Fibroblast of villous mesenchyme (primary cell): Measurements from ENCODE around the gene TREM1. TPM values are rescaled to one million over a fixed set of nuclear protein-coding genes. Genes with fewer than 3 reads are reported as not detected.

Experiments
- DNase-seq: peaks from one replicate; pipeline ENCODE4 v3.0.0-alpha.2; 2010; ENCODE audit warnings: low read depth
- H3K4me3 ChIP-seq: 2 replicates; pipeline ENCODE4 v1.5.1; 2011; ENCODE audit warnings: low read depth, mild to moderate bottlenecking, low read length
- total RNA-seq: library from RNA; depleted of rRNA; stranded (reverse); fragments of >200 nt; gene quantifications from 2 replicates; pipeline ENCODE4 v1.2.3, GENCODE V29; 2012
- TF ChIP-seq, protein P1 (sequence below): IDR thresholded peaks from 2 replicates; pipeline ENCODE4 v1.5.1; 2012; ENCODE audit warnings: low read depth, mild to moderate bottlenecking, low read length; ENCODE audit not compliant: insufficient read depth

Gene TREM1
- not detected in 2 replicates for total RNA-seq

DNA sequence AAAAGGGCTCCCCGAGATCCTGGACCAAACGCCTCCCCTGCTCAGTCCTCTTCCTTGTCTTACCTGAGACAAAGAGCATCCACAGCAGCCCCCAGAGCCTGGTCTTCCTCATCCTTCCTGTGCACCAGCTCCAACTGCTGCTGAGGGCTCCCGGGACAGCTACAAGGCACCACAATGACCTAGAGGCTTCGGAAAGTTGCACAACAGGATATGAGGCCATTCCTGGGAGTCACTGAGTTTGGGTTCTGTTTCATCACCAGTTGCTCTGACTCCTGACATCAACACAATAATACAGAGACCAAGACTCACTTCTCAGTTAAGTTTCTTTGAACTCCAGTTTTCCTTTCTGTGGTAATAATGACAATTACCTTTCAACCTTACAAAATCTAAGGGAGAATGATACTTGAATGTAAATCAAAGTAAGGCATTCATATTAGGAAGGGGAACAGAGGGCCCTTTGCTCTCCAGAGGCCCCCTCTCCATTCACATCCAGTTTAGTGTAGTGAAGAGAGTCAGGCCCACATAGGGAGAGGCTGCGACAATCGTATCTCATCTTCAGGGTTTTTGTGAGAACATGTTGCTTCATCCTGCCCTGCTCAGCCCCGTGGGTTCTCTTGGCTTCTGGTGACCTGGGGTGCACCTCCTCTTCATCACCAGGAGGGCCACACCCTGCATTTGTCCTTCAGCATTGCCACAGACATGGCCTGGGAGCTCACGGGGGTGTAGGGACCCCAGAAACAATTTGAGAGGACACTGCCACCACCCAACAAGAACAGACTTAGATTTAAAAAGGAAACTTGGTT is at the start of gene TREM1:
Gene TREM1 (minus strand): TSS at position 139 of the 803 bp plus-strand sequence. CDS start 27 bp downstream, at position 112.
- peak; percentile 86 for DNase-seq
- H3K4me3 ChIP-seq, result no peak within 1 kb of the TSS
- TF ChIP-seq, protein P1, sequence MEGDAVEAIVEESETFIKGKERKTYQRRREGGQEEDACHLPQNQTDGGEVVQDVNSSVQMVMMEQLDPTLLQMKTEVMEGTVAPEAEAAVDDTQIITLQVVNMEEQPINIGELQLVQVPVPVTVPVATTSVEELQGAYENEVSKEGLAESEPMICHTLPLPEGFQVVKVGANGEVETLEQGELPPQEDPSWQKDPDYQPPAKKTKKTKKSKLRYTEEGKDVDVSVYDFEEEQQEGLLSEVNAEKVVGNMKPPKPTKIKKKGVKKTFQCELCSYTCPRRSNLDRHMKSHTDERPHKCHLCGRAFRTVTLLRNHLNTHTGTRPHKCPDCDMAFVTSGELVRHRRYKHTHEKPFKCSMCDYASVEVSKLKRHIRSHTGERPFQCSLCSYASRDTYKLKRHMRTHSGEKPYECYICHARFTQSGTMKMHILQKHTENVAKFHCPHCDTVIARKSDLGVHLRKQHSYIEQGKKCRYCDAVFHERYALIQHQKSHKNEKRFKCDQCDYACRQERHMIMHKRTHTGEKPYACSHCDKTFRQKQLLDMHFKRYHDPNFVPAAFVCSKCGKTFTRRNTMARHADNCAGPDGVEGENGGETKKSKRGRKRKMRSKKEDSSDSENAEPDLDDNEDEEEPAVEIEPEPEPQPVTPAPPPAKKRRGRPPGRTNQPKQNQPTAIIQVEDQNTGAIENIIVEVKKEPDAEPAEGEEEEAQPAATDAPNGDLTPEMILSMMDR, result no peak

DNA sequence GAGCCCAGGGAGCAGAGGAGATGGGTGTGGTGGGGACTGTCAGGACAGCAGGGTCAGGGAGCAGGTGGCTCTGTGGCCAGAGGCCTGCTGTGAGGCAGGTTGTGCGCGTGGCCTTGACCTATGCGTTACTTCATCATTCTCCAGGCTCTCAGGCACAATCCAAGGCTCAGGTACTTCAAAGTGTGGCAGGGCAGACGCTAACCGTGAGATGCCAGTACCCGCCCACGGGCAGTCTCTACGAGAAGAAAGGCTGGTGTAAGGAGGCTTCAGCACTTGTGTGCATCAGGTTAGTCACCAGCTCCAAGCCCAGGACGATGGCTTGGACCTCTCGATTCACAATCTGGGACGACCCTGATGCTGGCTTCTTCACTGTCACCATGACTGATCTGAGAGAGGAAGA is 49.5 kb upstream of the TREM1 start:
- TF ChIP-seq, protein P1, result no peak
- H3K4me3 ChIP-seq, result no peak overlapping the region
- no peak for DNase-seq

GRCh38 chr6:41335296-41335695 is 48.8 kb upstream of the TREM1 start, which contains the start of gene NCR2:
NCR2 (plus strand) TSS chr6:41335608; CDS start chr6:41335877, 269 bp downstream.
- TF ChIP-seq, protein P1, result no peak
- no peak within 1 kb of the TSS for H3K4me3 ChIP-seq

DNA sequence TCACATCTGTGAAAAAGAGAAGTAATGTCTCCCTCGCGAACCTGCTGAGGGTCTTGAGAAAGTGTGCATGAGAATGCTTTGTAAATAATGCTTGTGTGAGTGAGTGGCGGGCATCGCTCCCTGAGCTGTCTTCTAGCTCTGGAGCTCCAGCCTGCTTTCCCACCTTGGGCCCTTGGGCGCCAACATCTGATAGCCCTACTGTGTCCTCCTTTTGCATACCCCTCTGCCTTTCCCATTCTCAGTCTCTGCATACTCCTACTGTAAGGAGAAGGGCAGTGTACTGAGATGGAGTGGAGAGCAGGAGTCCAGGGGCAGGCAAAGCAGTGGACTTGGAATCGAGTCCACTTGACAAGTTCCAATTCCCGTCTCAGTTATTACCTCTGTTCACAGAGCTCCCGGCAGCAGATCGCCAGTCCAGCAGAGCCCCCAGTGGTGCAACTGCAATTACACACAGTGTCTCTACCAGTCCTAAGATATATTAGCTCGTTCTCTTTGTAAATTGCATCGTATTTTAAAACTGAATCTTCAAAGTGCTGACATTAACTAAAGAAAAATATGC is 48.1 kb upstream of the TREM1 start:
- H3K4me3 ChIP-seq, result no peak overlapping the region
- TF ChIP-seq, protein P1, result peak; percentile 26
- no peak for DNase-seq

More at GRCh38 chr6:41335296-41335695, 48.8 kb upstream of the TREM1 start, which contains the start of gene NCR2:
- no peak for DNase-seq

DNA sequence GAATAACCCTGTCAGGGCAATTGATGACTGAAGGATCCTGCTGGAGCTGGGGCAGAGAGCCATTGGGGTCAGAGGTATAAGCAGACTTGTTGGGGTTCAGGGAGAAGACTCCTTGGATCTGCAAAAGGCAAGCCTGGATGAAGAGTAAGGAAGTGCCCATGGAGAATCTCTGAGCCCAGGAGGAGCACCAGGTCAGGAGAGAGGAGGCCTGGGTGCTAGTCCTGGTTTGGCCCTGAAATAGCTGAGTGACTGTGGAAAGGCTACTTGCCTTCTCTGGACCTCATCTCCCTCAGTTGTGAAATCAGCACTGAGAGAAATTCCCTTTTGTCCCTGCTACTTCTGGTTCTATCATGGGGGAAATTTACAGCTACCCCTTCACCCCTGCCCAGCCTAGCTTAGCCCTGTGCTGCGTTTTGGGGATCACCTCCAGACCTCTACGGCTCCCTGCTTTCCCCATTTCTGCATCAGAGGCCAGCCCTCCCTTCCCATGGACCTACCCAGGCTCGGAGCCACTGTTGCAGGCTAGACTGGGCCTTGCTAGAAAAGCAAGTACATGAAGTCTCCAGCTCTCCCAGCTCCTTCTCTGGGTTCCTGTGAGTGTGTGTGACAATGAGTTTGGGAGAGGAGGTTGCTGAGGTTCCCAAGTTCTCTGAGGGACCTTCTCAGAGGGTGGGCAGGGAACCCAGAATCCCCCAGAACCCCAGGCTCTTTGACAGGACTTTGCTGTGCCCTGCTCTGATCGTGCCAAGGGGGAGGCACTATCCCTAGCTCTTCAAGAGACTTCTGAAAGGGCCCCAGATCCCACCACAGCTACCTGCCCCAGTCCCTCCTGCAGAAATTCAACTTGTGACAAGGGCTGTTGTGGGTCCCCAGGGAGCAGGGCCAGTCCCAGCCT is 46.6 kb upstream of the TREM1 start:
- TF ChIP-seq, protein P1, result no peak
- H3K4me3 ChIP-seq, result no peak overlapping the region
- DNase-seq, result no peak

- TF ChIP-seq, protein P1, result no peak
- no peak for DNase-seq
- no peak overlapping the region for H3K4me3 ChIP-seq
Measured at GRCh38 chr6:41332241-41332640, 45.8 kb upstream of the TREM1 start.
